GM20000 (cell line): ENCODE measurements around the gene DDX54.
"Not testable (repeated sequence)": the region's sequence is repeated elsewhere in the genome, so short reads cannot be mapped to it uniquely, and the experiment has no call there.

Source experiments
- DNase-seq: peaks from one replicate; pipeline ENCODE4 v3.0.0; 2012; ENCODE audit warnings: low spot score
- CTCF ChIP-seq: IDR thresholded peaks from 2 replicates; pipeline ENCODE4 v1.5.1; 2012; ENCODE audit warnings: mild to moderate bottlenecking, control low read depth; ENCODE audit errors: extremely low read depth, missing control alignments

Gene DDX54

GRCh38 chr12:113129664-113130456, 55.4 kb downstream of the DDX54 start:
- DNase-seq, result no peak
- TF ChIP-seq CTCF, result no peak

- DNase-seq, result no peak
- TF ChIP-seq CTCF, result no peak
These were observed 56.2 kb downstream of the DDX54 start for GRCh38 chr12:113128802-113129663.

GRCh38 chr12:113127791-113128199, 57.5 kb downstream of the DDX54 start:
- no peak for DNase-seq
- no peak for TF ChIP-seq CTCF

GRCh38 chr12:113120670-113121370, 64.5 kb downstream of the DDX54 start:
- no peak for TF ChIP-seq CTCF
- no peak for DNase-seq

- no peak for TF ChIP-seq CTCF
- no peak for DNase-seq
These were observed 65.2 kb downstream of the DDX54 start for GRCh38 chr12:113119980-113120669.

- no peak for TF ChIP-seq CTCF
- no peak for DNase-seq
These were observed 67.1 kb downstream of the DDX54 start for GRCh38 chr12:113118142-113118541.

- DNase-seq, result not testable (repeated sequence)
These were observed 67.6 kb downstream of the DDX54 start for GRCh38 chr12:113117684-113118083.
